ENCODE measurements around the gene GPER1. TPM values are rescaled to one million over a fixed set of nuclear protein-coding genes. Genes with fewer than 3 reads are reported as not detected.

Gene GPER1
- total and polyA plus RNA-seq, 2 donors (not counting 3 experiments of a cell fraction or from before 2014, with no cell fraction given): 0.77 to 2.3 TPM

GRCh38 chr7:1099154-1099542, 11.2 kb downstream of the GPER1 start:
- H3K9ac ChIP-seq (replicated peaks; ENCODE audit: extremely low read depth, insufficient read depth, low read length): no peak overlapping the region

More at GRCh38 chr7:1099154-1099542, 11.2 kb downstream of the GPER1 start:
- no peak for FAIRE-seq
- no peaks in the 10 kb centered on the region for H3K79me2 ChIP-seq (ENCODE audit: control insufficient read depth, insufficient read depth, low read length)
- BruUV-seq (replicated peaks): no TSS peak
- H3K9me3 ChIP-seq (replicated peaks; ENCODE audit: control insufficient read depth, insufficient read depth, low read length): no peaks in the 10 kb centered on the region
- no peak overlapping the region for H3K4me3 ChIP-seq (replicated peaks in 1 of 3; ENCODE audit: insufficient read depth in 1 of 3, low read depth in 1 of 3, low read length in 3 of 3)
- no peak overlapping the region for H3K4me2 ChIP-seq (ENCODE audit: insufficient read depth, low read length)
- H4K20me1 ChIP-seq (replicated peaks; ENCODE audit: control insufficient read depth, extremely low read depth, insufficient read depth, low read length): no peaks in the 10 kb centered on the region
- intact Hi-C loops (cut with micrococcal nuclease) (no loop called here), dilution Hi-C loops (cut with MboI; ENCODE audit: extremely low pct_ligation_motif_present, low sequenced_read_pairs) (no loop called here)
- no peaks in the 10 kb centered on the region for H3K27me3 ChIP-seq (ENCODE audit: control insufficient read depth in 2 of 2, insufficient read depth in 2 of 2, low read length in 2 of 2)
- no peaks in the 10 kb centered on the region for H3K36me3 ChIP-seq (ENCODE audit: control insufficient read depth in 2 of 2, extremely low read depth in 1 of 2, insufficient read depth in 2 of 2, low read length in 2 of 2)
- H3K9me1 ChIP-seq (replicated peaks; ENCODE audit: control insufficient read depth, extremely low read depth, insufficient read depth, low read length): no peaks in the 10 kb centered on the region
- no peak overlapping the region for H2AFZ ChIP-seq (ENCODE audit: low read depth, low read length)
- TF ChIP-seq JUN (IDR thresholded peaks at IDR 0.05; ENCODE audit: borderline replicate concordance, insufficient read depth, insufficient read length, low read depth) (no peak), EZH2 (IDR thresholded peaks at IDR 0.05; ENCODE audit: borderline replicate concordance, low read depth, low read length, severe bottlenecking) (no peak), MAX (IDR thresholded peaks at IDR 0.05; ENCODE audit: insufficient read depth, insufficient read length) (no peak), MYC (IDR thresholded peaks at IDR 0.05; ENCODE audit: low read depth, low read length) (no peak), POLR2AphosphoS5 (IDR thresholded peaks at IDR 0.05; ENCODE audit: insufficient read depth, low read depth, low read length) (no peak), CTCF (IDR thresholded peaks at IDR 0.05; ENCODE audit: extremely low read depth in 1 of 2, insufficient read depth in 1 of 2, low read depth in 1 of 2, low read length in 2 of 2) (no peak), GATA2 (IDR thresholded peaks at IDR 0.05; ENCODE audit: insufficient read depth, insufficient read length, low read depth, low read length) (no peak), FOS (IDR thresholded peaks at IDR 0.05; ENCODE audit: borderline replicate concordance, insufficient read depth, low read length) (no peak), POLR2A (IDR thresholded peaks at IDR 0.05; ENCODE audit: low read depth, low read length) (no peak)
- POLR2A ChIA-PET: no interaction called here
- no peak overlapping the region for H3K27ac ChIP-seq (ENCODE audit: insufficient read depth, low read depth, low read length)
- no peak for DNase-seq (ENCODE audit: low read depth, low spot score)
- H3K4me1 ChIP-seq (ENCODE audit: control insufficient read depth, extremely low read depth, insufficient read depth, low read length): peaks cover 16% of the 10 kb centered on the region
- CTCF ChIA-PET: interaction anchor here (2.4 to 3.6 kb wide), 3 partner anchors 11 to 24 kb away, joined by 10 to 24 read pairs (median 13); partner anchors contain the start of gene GPER1
